ENCODE results near the gene FLCN.

DNA sequence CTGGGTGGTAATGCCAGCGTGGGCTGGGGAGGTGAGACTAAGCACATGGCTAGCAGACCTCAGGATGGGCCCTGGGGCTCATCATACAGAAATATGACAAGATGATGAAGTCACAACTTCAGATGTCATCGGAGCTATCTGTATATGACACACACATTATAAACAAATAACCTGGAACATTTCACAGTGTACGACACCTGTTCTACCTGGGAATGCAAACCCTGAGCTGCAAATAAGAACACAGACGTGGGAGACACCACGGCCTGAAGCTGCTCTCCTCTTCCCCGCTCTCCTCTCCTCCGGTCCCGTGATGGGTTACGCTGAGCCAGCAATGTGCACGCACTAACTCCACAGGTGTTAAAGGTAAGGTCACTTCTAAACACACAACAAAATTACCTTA lies 35.7 kb downstream of the FLCN start:
- TF ChIP-seq, protein P1, sequence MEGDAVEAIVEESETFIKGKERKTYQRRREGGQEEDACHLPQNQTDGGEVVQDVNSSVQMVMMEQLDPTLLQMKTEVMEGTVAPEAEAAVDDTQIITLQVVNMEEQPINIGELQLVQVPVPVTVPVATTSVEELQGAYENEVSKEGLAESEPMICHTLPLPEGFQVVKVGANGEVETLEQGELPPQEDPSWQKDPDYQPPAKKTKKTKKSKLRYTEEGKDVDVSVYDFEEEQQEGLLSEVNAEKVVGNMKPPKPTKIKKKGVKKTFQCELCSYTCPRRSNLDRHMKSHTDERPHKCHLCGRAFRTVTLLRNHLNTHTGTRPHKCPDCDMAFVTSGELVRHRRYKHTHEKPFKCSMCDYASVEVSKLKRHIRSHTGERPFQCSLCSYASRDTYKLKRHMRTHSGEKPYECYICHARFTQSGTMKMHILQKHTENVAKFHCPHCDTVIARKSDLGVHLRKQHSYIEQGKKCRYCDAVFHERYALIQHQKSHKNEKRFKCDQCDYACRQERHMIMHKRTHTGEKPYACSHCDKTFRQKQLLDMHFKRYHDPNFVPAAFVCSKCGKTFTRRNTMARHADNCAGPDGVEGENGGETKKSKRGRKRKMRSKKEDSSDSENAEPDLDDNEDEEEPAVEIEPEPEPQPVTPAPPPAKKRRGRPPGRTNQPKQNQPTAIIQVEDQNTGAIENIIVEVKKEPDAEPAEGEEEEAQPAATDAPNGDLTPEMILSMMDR (IDR thresholded peaks at IDR 0.05) = no peak
- no peak for TF ChIP-seq POLR2AphosphoS5 (IDR thresholded peaks at IDR 0.05; ENCODE audit: low read depth, low read length)
- TF ChIP-seq SIN3A (IDR thresholded peaks at IDR 0.05; ENCODE audit: borderline replicate concordance, insufficient read depth, low read depth, low read length) = no peak

Data from Panc1 (cell line).